ENCODE results near the gene CPXM1.

GRCh38 chr20:2817341-2817726, 16.9 kb upstream of the CPXM1 start:
- TF ChIP-seq, protein P1, sequence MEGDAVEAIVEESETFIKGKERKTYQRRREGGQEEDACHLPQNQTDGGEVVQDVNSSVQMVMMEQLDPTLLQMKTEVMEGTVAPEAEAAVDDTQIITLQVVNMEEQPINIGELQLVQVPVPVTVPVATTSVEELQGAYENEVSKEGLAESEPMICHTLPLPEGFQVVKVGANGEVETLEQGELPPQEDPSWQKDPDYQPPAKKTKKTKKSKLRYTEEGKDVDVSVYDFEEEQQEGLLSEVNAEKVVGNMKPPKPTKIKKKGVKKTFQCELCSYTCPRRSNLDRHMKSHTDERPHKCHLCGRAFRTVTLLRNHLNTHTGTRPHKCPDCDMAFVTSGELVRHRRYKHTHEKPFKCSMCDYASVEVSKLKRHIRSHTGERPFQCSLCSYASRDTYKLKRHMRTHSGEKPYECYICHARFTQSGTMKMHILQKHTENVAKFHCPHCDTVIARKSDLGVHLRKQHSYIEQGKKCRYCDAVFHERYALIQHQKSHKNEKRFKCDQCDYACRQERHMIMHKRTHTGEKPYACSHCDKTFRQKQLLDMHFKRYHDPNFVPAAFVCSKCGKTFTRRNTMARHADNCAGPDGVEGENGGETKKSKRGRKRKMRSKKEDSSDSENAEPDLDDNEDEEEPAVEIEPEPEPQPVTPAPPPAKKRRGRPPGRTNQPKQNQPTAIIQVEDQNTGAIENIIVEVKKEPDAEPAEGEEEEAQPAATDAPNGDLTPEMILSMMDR (IDR thresholded peaks at IDR 0.05): no peak
- TF ChIP-seq POLR2A (IDR thresholded peaks at IDR 0.05): no peak

Data from right lobe of liver (tissue), 4 donors.